AML-193 (cell line): ENCODE results near the gene GPBP1L1.
"Not testable (repeated sequence)": the region's sequence is repeated elsewhere in the genome, so short reads cannot be mapped to it uniquely, and the experiment has no call there.

Experiments used
- DNase-seq, 2 experiments: peaks; one replicate each; lab custom pipeline; 2025; lab: John Stamatoyannopoulos, UW

The GPBP1L1 gene

GRCh38 chr1:45686288-45687013, at the start of gene GPBP1L1:
Gene GPBP1L1, minus strand, starts transcription at chr1:45686533. Its CDS starts 27,446 bp downstream, at chr1:45659087.
- DNase-seq = peak; percentile 92 to 94

- no peak for DNase-seq
These were observed 44.5 kb upstream of the GPBP1L1 start for GRCh38 chr1:45730780-45731319.

GRCh38 chr1:45730075-45730779, 43.9 kb upstream of the GPBP1L1 start:
- DNase-seq = peak; percentile 14 to 29

- not testable (repeated sequence) for DNase-seq
These were observed 39.7 kb upstream of the GPBP1L1 start for GRCh38 chr1:45726007-45726406.

- DNase-seq = peak; percentile 8 to 16
These were observed 37.1 kb upstream of the GPBP1L1 start for GRCh38 chr1:45723248-45723930.

- peak; percentile 56 to 71 for DNase-seq
These were observed 36.5 kb upstream of the GPBP1L1 start for GRCh38 chr1:45722809-45723208.

- no peak for DNase-seq
These were observed 34.9 kb upstream of the GPBP1L1 start for GRCh38 chr1:45721207-45721606.

- DNase-seq = no peak
These were observed 32.0 kb upstream of the GPBP1L1 start for GRCh38 chr1:45718289-45718688.

GRCh38 chr1:45717386-45717785, 31.1 kb upstream of the GPBP1L1 start:
- DNase-seq = not testable (repeated sequence)

GRCh38 chr1:45716700-45717099, 30.4 kb upstream of the GPBP1L1 start:
- DNase-seq = no peak

- no peak for DNase-seq
These were observed 27.4 kb upstream of the GPBP1L1 start for GRCh38 chr1:45713711-45714110.

- no peak for DNase-seq
These were observed 18.3 kb upstream of the GPBP1L1 start for GRCh38 chr1:45704637-45705036.

GRCh38 chr1:45694823-45695222, 8.5 kb upstream of the GPBP1L1 start:
- DNase-seq = no peak

GRCh38 chr1:45693811-45694210, 7.5 kb upstream of the GPBP1L1 start:
- DNase-seq = not testable (repeated sequence)

GRCh38 chr1:45687754-45688740, 1.7 kb upstream of the GPBP1L1 start, which contains the start of gene TMEM69:
Gene TMEM69, plus strand, starts transcription at chr1:45688181. Its CDS starts 2,888 bp downstream, at chr1:45691069.
- peak; percentile 77 to 81 for DNase-seq

GRCh38 chr1:45687014-45687753, 851 bp upstream of the GPBP1L1 start:
- peak; percentile 98 for DNase-seq

- no peak for DNase-seq
These were observed 382 bp downstream of the GPBP1L1 start for GRCh38 chr1:45686015-45686287.

- peak in 1 of 2 experiments; percentile 20 for DNase-seq
These were observed 872 bp downstream of the GPBP1L1 start for GRCh38 chr1:45685308-45686014.

GRCh38 chr1:45684402-45684801, 1.9 kb downstream of the GPBP1L1 start:
- no peak for DNase-seq

GRCh38 chr1:45682942-45683341, 3.4 kb downstream of the GPBP1L1 start:
- DNase-seq = no peak
